NK-92 treated with Interleukin-12 subunit alpha and Interleukin-12 subunit beta, amount 100 ng/mL, for 24 hours (cell line): ENCODE results near the gene ISM1.

Source experiments
- DNase-seq: peaks from one replicate; lab custom pipeline; 2025; lab: John Stamatoyannopoulos, UW

The ISM1 gene

GRCh38 chr20:13220904-13221297 is at the start of gene ISM1:
Gene ISM1 (plus strand): TSS chr20:13221274. CDS start chr20:13221777, 503 bp downstream.
- no peak for DNase-seq

GRCh38 chr20:13173201-13173600 is 47.9 kb upstream of the ISM1 start:
- DNase-seq = no peak

- DNase-seq = no peak
Observed at GRCh38 chr20:13174402-13174801, 46.7 kb upstream of the ISM1 start.

- no peak for DNase-seq
Observed at GRCh38 chr20:13180986-13181889, 39.8 kb upstream of the ISM1 start.

- DNase-seq = no peak
Observed at GRCh38 chr20:13183005-13183404, 38.1 kb upstream of the ISM1 start.

GRCh38 chr20:13186043-13186774 is 34.9 kb upstream of the ISM1 start:
- DNase-seq = no peak

- no peak for DNase-seq
Observed at GRCh38 chr20:13187899-13188298, 33.2 kb upstream of the ISM1 start.

- no peak for DNase-seq
Observed at GRCh38 chr20:13199279-13199678, 21.8 kb upstream of the ISM1 start.

GRCh38 chr20:13200767-13201500 is 20.1 kb upstream of the ISM1 start:
- DNase-seq = no peak

- DNase-seq = no peak
Observed at GRCh38 chr20:13202565-13202964, 18.5 kb upstream of the ISM1 start.

GRCh38 chr20:13205425-13205824 is 15.6 kb upstream of the ISM1 start:
- no peak for DNase-seq

- DNase-seq = no peak
Observed at GRCh38 chr20:13205848-13206434, 15.1 kb upstream of the ISM1 start.

GRCh38 chr20:13207016-13207415 is 14.1 kb upstream of the ISM1 start:
- no peak for DNase-seq

- no peak for DNase-seq
Observed at GRCh38 chr20:13211956-13212618, 9.0 kb upstream of the ISM1 start.

GRCh38 chr20:13212750-13213149 is 8.3 kb upstream of the ISM1 start:
- peak; percentile 13 for DNase-seq

GRCh38 chr20:13213335-13213734 is 7.7 kb upstream of the ISM1 start:
- DNase-seq = no peak

- DNase-seq = no peak
Observed at GRCh38 chr20:13216533-13216932, 4.5 kb upstream of the ISM1 start.

GRCh38 chr20:13219327-13220193 is 1.5 kb upstream of the ISM1 start:
- DNase-seq = no peak

- DNase-seq = no peak
Observed at GRCh38 chr20:13220194-13220903, 725 bp upstream of the ISM1 start.

- no peak for DNase-seq
Observed at GRCh38 chr20:13221313-13221672, 219 bp downstream of the ISM1 start.
